Stromal cell of bone marrow (primary cell): ENCODE data around the gene DNAJC18.

ENCODE experiments used
- DNase-seq: peaks from one replicate; pipeline ENCODE4 v3.0.0-alpha.2; 2012; ENCODE audit warnings: low read depth

Gene DNAJC18

GRCh38 chr5:139368613-139369012 lies 70.7 kb downstream of the DNAJC18 start:
- no peak for DNase-seq

- DNase-seq = no peak
These were observed 74.9 kb downstream of the DNAJC18 start for GRCh38 chr5:139364466-139364865.

DNA sequence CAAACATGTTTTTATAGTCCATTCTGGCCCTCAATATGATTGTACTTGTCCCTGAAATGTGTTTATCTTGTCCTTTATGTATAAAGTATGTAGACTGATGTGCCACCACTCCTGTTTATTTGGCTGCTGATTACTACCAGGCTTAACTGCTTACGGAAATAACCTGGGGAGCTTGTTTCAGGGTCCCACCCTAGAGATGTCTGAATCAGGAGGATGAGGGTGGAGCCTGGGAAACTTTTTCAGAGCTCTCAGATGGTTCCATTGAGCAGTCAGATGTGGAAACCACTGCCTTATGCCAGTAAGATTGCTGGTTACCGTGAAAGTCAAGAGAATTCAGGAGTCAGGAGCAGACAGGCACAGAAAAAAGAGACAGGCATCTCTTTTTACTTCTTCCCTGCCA lies 75.4 kb downstream of the DNAJC18 start:
- DNase-seq = no peak

DNA sequence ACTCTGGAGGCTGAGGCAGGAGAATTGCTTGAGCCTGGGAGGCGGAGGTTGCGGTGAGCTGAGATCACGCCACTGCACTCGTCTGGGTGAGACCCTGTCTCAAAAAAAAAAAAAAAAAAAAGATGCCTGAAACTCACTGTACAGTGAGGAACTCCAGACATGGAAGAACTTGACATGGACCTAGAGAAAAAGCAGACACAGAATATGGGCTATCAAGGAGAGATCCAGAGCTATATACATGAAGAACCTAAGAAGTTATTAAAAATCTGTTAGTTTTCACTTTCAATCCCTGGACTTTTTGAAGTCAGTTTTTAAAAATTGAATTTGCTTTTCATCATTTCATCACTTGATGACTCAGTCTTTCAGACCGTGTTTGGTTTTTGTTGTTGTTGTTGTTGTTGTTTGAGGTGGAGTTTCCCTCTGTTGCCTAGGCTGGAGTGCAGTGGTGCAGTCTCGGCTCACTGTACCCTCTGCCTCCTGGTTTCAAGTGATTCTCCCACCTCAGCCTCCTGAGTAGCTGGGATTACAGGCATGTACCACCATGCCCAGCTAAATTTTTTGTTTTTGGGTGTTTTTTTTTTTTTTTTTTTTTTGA lies 77.4 kb downstream of the DNAJC18 start:
- no peak for DNase-seq

GRCh38 chr5:139360384-139360783 lies 78.9 kb downstream of the DNAJC18 start:
- no peak for DNase-seq
